GM20431 (cell line): ENCODE data around the gene HDAC3.

Experiments
- in situ Hi-C: fragments of 300-500 bp; cut with MseI, MboI; formaldehyde crosslinking; loops from one replicate; pipeline ENCODE4 v1.15.0; 2020; ENCODE audit warnings: low sequenced_read_pairs; ENCODE audit not compliant: unreplicated experiment

The HDAC3 gene

DNA sequence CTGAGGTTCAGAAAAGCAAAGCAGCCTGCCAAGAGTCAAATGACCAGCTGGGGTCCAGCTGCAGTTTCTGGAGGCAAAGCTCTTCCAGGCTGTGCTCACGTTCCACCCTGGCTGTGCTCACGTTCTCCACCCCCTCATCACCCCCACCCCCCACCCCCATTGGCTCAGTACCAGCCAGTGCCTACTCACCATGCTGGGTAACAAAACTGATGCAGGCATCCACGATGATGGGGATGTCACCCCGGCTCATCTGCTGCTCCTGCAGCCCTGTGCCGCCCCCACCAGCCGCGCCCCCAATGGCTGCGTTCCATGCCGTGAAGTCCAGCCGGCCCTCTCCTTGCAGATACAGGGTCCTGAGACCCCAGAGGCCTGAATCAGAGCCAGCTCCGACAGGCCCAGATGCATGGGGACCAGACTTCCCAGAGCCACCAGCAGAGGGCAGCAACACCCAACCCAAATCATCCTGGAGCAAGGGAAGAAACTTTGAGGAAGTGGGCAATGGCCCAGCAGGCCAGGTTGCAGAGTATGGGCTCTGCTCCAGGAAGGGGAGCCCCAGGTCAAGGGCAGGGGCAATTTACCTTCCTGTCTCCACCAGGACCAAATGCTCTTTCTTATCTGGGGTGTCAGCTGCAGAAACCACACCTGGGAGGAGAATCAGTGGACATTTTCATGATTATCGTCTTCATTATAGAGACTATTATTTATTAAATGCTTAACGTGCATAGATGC is 28.2 kb upstream of the HDAC3 start:
- in situ Hi-C loops: no loop called here

DNA sequence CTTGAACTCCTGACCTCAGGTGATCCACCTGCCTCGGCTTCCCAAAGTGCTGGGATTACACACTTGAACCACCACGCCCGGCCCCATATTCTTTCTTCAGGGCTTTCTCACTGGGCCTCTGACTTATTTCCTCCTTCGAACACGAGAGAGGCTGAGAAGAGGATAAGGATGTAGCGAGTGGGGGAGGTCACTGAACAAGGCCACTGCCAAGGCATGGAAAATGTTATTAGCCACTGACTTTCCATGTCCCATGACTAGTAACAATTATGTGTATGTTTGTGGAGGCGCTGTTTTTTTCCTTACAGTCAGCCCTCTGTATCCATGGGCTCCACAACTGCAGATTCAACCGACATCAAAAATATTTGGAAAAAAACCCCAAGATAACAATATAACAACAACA is 26.9 kb upstream of the HDAC3 start:
- in situ Hi-C loops: no loop called here

DNA sequence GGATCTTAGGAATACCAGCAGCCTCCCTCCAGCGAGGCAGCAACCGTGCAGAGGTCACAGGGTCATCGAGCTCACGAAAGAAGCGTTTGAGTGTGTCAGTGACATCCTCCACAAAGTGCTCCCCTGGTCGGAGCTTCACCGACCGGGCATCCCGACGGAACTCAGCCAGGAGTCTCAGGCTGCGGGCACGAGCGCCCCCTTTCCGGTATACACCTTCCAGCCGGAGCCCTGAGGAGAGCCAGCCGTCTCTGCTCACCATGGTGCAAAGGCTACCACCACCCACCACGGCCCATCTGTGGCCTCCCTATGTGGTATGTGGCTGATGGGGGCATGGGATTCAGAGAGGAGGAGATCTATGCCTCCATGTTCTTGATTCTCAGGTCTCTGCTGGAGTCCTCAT is 25.4 kb upstream of the HDAC3 start:
- in situ Hi-C loops: no loop called here

DNA sequence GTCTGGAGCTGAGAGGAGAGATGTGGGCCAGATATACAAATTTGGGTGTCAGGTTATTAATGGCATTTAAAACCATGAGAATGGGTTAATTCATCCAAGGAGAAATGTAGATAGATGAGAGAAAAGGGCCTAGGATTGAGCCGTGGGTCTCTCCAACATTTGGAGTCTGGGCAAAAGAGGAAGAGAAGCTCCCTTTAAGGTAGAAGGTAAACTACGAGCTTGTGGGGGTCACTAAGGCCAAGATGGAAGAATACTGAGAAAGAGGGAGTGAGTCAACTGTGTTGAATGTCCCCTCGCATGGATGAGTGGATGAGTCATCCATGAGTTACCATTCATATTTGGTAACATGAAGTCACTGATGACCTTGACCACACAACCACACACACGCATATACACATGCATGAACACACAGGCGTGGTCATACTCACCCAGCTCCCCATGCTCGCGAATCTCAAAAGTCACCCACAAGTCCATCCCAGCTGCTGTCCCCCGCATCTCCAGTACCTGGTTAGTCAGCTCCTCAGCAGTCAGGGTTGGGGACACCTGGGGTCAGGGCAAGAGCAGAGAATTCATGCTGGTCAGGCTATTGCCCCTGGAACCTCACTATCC is 21.4 kb upstream of the HDAC3 start:
- in situ Hi-C loops: no loop called here

DNA sequence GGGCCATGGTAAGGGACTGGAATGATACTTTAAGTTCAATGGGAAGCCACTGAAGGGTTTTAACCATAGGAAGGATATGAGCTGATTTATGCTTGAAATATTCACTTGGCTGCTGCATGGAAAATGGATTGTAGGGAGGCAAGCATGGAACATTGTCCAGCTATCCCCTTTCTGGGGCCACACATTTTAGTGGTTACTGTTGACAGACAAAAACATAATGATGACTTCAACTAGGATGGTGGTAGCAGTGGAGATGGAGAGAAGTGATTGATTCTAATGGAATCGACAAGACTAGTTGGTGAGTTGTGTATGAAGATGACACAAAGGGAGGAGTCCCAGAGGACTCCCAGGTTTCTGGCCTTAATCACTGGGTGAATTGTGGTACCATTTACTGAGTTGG is 20.8 kb upstream of the HDAC3 start:
- in situ Hi-C loops: no loop called here

DNA sequence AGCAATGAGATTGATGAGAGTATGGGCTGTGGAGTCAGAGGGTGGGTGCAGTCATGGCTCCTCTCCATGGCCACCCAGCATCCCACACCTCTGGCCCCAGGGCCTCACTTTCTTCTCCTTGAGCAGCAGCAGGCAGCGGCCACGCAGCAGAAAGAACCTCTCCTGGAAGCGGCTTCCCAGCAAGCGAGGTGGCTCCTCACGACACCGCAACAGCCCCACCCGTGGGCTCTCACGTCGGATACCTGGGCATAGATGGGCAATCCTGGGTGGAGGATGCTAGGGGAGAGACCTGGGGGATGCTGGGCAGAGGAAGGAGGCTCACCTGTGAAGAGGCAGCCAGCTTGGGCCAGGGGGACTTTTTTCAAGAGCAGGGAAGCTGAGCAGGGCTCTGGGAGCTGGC is 19.7 kb upstream of the HDAC3 start:
- in situ Hi-C loops: no loop called here

DNA sequence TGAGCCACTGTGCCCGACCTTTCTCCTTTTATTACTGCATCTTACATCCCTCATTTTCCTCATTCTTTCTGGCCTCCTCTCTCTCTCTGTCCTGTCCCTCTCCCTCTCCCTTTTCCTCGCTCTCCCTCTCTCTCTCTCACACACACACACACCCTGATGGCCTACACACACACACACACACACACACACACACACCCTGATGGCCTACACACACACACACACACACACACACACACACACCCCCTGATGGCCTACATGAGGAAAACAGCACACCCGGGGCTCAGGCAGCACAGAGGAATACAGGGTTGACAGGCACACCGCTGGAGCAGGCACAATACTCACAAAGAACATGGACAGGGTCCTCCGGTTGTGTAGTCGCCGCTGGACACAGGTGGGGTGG is 18.4 kb upstream of the HDAC3 start:
- in situ Hi-C loops: no loop called here

DNA sequence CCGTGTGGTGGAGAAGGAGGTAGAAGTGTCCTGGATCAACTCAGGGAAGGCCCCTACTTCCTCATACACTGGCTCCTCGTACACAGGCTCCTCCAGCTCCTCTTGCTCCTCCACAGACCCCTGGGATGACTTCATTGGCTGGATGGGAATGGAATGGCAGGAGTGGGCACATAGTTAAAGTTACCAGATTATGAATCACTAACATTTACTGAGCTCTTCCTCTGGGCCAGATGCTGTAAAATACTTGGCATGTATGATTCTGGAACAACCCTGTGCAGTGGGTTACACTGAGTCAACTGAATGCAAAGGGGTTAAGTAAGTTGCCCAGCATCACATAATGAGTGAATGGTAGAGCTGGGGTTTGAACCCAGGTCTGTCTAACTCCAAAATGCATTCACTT is 17.6 kb upstream of the HDAC3 start:
- in situ Hi-C loops: no loop called here

DNA sequence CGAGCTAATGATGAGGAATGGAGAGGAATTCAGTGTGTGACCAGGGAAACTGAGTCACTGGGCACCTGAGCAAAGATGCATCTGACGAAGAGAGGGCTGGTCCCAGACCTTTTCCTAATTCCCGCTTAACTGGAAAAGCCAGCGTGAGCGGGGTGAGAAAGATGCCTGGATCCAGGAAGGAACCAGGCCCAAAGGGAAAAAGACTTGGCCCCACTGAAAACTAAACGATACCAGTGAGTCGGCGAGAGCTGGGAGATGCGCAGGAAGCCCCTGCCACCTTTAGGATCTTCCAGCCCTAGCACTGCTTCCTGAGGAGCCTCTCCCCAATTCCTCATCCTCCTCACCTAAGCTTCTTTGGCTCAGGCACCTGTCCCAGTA is 15.1 kb upstream of the HDAC3 start:
- in situ Hi-C loops: no loop called here

DNA sequence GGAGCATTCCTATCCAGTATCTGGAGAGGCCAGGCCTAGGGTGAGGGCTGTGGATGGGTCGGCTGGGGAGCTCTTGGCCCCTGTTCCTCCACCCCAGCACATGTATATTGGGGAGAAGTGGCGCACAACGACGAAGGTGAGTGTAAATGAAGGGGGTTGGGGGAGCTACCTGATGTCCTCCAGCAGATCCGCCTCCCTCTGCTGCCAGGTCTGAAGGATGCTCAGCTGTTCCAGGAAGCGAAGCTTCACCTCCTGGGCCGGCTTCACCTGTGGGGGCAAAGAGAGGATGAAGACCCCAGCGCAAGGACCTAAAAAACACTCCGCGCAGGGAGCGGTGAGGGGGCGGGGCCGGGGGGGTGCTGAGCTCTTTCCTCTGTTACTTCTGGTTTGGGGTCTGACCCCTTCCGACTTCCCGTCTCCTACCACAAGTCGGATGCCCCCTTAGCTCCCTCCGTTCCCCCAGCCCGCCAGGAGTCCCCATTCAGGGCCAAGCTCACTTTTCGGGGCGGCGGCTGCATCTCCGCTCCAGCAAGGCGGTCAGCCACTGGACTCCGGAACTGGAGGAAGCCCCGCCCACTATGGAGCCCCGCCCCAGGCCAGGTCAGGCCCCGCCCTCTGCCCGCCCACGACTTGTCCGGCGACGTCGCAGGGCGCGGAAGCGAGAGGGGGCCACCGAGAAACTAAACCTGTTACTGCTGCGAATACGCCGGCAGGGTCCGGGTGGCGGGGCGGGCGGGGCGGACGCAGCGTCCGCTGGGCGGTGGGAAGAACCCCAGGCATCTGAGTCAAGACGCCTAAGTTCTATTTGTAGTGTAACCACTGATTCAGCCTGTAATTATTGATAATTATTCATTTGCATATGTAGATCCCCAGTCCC is 14.4 kb upstream of the HDAC3 start, which contains the start of gene FCHSD1:
Gene FCHSD1, minus strand, starts transcription at position 568 of the 877 bp plus-strand sequence. Its CDS starts 50 bp downstream, at position 518.
- in situ Hi-C loops: no loop called here

DNA sequence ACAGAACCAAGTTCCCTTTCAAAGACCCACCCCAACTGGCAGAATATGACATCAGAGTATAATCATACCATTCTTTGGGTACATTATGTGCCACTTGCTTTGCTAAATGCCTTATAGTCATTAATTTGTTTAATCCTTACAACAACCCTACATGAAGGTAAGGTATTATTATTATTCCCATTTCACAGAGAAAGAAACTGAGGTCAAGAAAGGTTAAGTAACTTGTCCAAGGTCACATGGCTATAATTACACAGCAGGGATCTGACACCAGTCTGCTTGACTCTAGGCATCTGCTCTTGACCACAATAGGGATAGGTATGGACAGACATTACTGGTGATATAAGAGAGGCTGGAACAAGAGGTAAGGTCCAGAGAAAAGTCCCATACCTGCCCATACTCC is 13.3 kb upstream of the HDAC3 start:
- in situ Hi-C loops: no loop called here

DNA sequence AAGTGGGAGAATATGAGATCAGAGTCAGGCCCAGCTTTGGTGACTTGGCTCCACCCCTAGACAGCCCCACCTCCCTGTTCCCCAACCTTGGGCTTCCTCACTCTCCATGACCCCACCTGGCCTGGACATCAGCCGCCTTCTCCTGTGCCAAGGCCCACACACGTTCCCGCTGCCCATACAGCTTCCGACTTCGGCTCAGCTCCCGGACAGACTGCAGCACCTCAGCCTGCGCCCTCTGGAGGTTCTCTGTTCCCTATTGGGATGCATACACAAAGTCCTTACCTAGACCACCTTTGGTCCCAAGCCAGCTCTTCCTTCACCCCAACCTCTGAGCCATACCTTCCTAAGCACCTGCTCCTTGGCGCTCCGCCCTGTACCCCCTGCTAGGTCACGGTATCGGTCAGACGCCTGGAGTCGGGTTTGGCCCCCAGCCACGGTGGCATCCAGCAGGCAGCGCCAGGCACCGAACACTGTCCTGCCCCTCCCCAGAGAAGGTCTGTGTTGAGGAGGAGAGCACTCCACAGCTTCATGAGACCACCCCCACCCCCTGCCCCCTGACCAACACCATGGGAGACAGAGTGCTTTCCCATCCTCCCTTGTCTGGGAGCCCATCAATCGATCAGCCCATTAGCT is 12.5 kb upstream of the HDAC3 start:
- in situ Hi-C loops: no loop called here

DNA sequence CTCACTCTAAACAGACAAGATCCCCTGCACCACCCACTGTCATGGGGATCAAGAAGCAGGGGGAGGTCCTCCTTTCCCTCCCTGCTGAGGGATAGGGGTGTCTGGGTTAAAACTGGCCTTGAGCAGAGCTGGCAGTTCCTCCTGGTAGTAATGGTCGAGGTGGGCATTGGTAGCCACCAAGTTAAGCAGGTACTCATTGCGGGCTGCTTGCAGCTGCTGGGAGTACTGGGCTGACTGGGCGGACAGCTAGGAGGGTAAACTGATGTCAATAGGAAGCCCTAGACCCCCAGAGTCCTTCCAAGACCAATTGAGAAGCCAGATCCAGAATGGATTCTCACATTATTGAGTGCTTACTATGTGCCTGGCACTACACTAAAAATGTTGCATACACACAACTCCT is 11.2 kb upstream of the HDAC3 start:
- in situ Hi-C loops: no loop called here

DNA sequence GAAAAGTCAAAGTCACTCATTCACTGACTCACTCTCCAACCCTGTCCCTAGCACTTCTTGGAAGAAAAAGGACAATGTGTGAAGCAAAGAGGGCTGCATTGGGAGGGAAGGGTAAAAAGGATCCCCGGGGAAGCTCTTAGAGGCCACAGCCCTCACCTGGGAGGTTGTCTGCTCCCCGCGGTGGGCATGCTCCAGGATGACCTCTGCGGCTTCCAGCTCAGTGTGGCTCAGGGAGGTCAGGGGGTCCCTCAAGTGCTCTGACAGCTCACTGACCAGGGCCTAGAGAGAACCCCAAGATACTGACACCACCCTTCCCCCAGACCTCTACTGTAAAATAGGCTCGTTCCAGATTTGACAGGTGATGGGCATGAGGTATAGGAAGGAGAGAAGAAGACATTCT is 10.6 kb upstream of the HDAC3 start:
- in situ Hi-C loops: no loop called here

DNA sequence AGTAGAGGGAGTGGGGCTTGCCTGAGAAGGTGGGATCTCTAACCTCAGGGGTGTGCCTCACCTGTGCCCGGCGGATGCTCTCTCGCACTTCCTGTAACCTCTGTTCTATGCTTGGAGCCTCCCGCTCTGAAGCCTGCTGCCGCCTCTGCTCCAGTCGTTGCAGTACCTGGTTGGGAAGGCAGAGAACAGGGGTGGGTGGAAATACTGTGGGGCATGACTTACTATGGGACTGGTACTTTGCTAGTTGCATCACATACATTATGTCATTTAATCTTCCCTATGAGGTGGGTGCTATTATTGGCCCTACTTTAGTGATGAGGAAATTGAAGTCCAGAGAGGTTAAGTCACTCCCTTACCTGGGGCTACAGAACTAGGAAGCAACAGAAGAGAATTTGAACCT is 9.4 kb upstream of the HDAC3 start:
- in situ Hi-C loops: no loop called here

DNA sequence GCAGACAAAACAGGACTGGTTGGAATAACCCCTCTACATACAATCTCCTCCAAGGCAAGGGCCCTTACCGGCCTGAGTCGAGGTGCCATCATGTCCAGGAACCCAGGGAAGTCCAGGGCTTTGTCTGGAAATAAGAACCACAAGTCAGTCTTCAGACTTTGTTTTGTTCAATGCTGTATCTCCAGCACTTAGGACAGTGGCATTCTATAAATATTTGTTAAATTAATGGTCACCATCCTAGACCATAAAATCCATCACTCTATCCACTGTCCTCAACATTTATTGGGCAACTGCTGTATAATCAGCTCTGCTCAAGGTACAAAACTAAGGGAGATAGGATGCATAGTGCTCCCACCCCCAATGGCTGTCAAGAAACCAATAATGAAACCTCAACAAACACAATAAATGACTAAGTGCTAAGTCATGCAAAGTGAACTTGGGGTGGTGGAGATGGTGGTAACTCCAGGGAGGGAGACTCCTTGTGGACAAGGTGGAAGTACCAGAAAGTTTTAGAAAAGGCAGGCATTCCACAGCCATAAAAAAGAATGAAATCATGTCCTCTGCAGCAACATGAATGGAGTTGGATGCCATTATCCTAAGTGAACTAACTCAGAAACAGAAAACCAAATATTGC is 5.1 kb upstream of the HDAC3 start:
- in situ Hi-C loops: no loop called here

DNA sequence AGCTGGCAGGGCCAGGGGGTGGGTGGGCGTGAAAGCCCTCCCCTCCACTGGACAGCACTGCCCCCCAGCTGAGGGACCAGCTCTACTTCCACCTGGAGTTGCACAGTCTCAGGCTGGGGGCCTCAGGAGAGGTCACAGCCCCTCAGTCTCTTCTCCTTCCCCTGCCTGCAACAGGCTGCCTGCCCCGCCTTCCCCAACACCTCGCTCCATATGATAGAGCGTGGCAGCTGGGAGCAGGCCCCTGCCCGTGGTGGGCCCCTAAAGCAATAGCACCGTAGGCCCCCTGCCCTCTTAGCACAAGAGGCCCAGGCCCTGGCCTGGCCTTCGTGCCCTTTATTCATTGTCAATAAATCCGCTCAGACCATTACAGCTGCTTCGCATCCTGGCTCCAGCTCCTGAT is 4.0 kb upstream of the HDAC3 start:
- in situ Hi-C loops: no loop called here

DNA sequence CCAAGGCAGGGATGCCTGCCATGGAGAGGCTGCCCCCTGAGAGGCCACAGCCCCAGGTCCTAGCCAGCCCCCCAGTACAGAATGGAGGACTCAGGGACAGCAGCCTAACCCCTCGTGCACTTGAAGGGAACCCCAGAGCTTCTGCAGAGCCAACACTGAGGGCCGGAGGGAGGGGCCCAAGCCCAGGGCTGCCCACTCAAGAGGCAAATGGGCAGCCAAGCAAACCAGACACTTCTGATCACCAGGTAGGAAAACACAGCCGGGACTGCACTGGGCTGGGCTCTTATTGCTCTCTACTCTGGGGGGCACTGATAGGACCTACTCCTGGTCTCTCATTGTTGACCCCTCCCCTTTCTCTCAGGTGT is 3.4 kb upstream of the HDAC3 start:
- in situ Hi-C loops: no loop called here

DNA sequence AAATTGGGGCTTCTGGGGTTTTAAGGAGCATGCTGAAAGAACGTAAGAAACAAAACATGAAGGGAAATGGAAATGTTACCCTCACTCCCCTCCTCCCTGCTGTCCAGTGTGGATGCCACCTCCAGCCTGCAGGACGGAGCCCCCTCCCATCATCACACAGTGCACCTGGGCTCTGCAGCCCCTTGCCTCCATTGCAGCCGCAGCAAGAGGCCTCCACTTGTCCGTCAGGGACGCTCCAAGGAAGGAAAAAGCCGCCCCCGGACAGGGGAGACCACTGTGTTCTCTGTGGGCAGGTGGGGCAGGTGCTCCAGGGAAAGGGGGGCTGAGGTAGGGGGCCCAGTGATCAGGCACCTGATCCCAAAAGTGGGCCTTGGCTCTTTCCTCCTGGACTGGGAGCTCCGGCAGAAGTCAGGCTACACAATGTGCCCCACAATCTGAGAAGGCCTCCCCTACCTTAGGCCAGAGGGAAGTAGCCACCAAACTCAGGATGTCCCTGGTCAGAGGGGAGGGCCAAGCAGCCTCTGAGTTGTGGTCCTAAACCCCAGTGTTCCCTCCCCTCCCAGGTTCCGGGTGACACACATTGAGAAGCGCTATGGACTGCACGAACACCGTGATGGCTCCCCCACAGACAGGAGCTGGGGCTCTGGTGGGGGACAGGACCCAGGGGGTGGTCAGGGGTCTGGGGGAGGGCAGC is 2.9 kb upstream of the HDAC3 start:
- in situ Hi-C loops: loop anchor here (10.0 kb wide), 1 partner anchor 55 kb away; no protein-coding TSS in a partner anchor

DNA sequence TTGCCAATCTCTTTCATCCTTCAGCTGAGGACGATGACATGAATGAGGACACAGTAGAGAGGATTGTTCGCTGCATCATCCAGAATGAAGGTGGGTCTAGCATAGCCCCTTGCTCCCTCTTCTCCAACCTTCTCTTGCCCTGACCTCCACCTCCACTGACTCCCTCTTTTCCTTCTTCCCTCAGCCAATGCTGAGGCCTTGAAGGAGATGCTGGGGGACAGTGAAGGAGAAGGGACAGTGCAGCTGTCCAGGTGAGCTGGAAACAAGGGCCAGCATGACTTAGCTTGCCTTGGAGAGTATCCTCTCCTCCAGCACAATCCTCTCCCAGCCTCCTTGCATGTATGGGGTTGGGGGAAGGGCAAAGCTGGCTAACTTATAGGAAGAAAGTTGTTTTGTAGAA is 2.1 kb upstream of the HDAC3 start:
- in situ Hi-C loops: loop anchor here (10.0 kb wide), 1 partner anchor 54 kb away; no protein-coding TSS in a partner anchor
